ENCODE results near the gene NOP9. TPM values are rescaled to one million over a fixed set of nuclear protein-coding genes. Genes with fewer than 3 reads are reported as not detected.

NOP9 gene
- total RNA-seq, 1 experiment from 2014 or later = 39.4 TPM

GRCh38 chr14:24277606-24278321 is 21.9 kb upstream of the NOP9 start:
- intact Hi-C loops (cut with micrococcal nuclease) = no loop called here
- Histone ChIP-seq H3K9me2 (ENCODE audit: insufficient read depth) (no peaks in the 10 kb centered on the region), H3K36me3 (ENCODE audit: control insufficient read depth in 1 of 2, insufficient read depth in 2 of 2, low read length in 2 of 2) (no peaks in the 10 kb centered on the region), H3K27ac (ENCODE audit: low read depth, low read length) (no peak overlapping the region), H3K4me3 (replicated peaks in 1 of 2; ENCODE audit: low read depth in 1 of 2, low read length in 2 of 2) (no peak overlapping the region), H4K20me1 (ENCODE audit: insufficient read depth) (no peaks in the 10 kb centered on the region), H3K27me3 (ENCODE audit: insufficient read depth, low read length) (no peaks in the 10 kb centered on the region), H3K79me2 (ENCODE audit: insufficient read depth, low read length) (no peaks in the 10 kb centered on the region), H3K9me3 (ENCODE audit: control insufficient read depth in 1 of 2, insufficient read depth in 1 of 2, low read depth in 1 of 2, low read length in 2 of 2) (no peaks in the 10 kb centered on the region), H3K9ac (ENCODE audit: low read length) (no peak overlapping the region), H2AFZ (ENCODE audit: low read depth, low read length, poor library complexity, severe bottlenecking) (no peak overlapping the region), H3K4me2 (ENCODE audit: low read length) (no peak overlapping the region), H3K4me1 (ENCODE audit: control insufficient read depth in 1 of 2, insufficient read depth in 2 of 2, low read length in 2 of 2) (peaks cover 4 to 5% of the 10 kb centered on the region in 2 experiments; a peak in 1 of 4 replicates)
- TF ChIP-seq ZBTB33 (IDR thresholded peaks at IDR 0.05; ENCODE audit: extremely low read depth, insufficient replicate concordance, low read length) = no peak
- no peak for TF ChIP-seq ZFX (IDR thresholded peaks at IDR 0.05)
- TF ChIP-seq EZH2 (IDR thresholded peaks at IDR 0.05) = no peak
- TF ChIP-seq, protein P1, sequence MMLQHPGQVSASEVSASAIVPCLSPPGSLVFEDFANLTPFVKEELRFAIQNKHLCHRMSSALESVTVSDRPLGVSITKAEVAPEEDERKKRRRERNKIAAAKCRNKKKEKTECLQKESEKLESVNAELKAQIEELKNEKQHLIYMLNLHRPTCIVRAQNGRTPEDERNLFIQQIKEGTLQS (IDR thresholded peaks at IDR 0.05) = no peak
- no peak for TF ChIP-seq SP1 (IDR thresholded peaks at IDR 0.05; ENCODE audit: low read depth)
- no peak for TF ChIP-seq RAD21 (IDR thresholded peaks at IDR 0.05; ENCODE audit: low read depth)
- no peak for TF ChIP-seq SIN3A (IDR thresholded peaks at IDR 0.05; ENCODE audit: low read depth)
- no peak for TF ChIP-seq POLR2A (IDR thresholded peaks at IDR 0.05; ENCODE audit: borderline replicate concordance, extremely low read depth, insufficient read depth, insufficient read length)
- TF ChIP-seq ELF1 (IDR thresholded peaks at IDR 0.05; ENCODE audit: borderline replicate concordance, low read depth) = no peak
- no peak for TF ChIP-seq POLR2AphosphoS5 (IDR thresholded peaks at IDR 0.05; ENCODE audit: low read depth, low read length)
- TF ChIP-seq MAX (IDR thresholded peaks at IDR 0.05) = no peak
- no peak for TF ChIP-seq CTCF (IDR thresholded peaks at IDR 0.05 in 2 of 3, conservative IDR thresholded peaks at IDR 0.05 in 1 of 3; ENCODE audit: borderline replicate concordance in 1 of 3, insufficient read depth in 1 of 3, low read depth in 2 of 3, low read length in 2 of 3)
- TF ChIP-seq ZNF274 (IDR thresholded peaks at IDR 0.05; ENCODE audit: low read depth, low read length) = no peak
- TF ChIP-seq CEBPB (IDR thresholded peaks at IDR 0.05; ENCODE audit: low read depth) = no peak
- no peak for DNase-seq (ENCODE audit: low read depth, low spot score)
- POLR2A ChIA-PET = no interaction called here
- no TSS peak for BruUV-seq (replicated peaks)
- CTCF ChIA-PET = no interaction called here
- RAD21 ChIA-PET (ENCODE audit: low non-redundant PET in 1 of 2, low total read pairs in 2 of 2, uncharacterized antibody in 2 of 2, unreplicated experiment in 2 of 2) = no interaction called here
- ATAC-seq = no peak
